ENCODE measurements around the gene CACNA1S. TPM values are rescaled to one million over a fixed set of nuclear protein-coding genes. Genes with fewer than 3 reads are reported as not detected.
A peak's percentile ranks its signal among the peaks of the same experiment; 100 is the strongest.

CACNA1S gene
- total RNA-seq, 1 donor from 2014 or later: not detected

GRCh38 chr1:201122321-201122957, 10.2 kb upstream of the CACNA1S start:
- no peak for ATAC-seq
- DNase-seq: no peak
- intact Hi-C loops (cut with micrococcal nuclease): no loop called here

GRCh38 chr1:201119206-201120197, 7.3 kb upstream of the CACNA1S start:
- peak; percentile 68 for ATAC-seq
- no peak for DNase-seq
- intact Hi-C loops (cut with micrococcal nuclease): no loop called here

- ATAC-seq (no peak), DNase-seq (no peak)
- intact Hi-C loops (cut with micrococcal nuclease): no loop called here
Measured at GRCh38 chr1:201116091-201116490, 3.9 kb upstream of the CACNA1S start.

GRCh38 chr1:201115390-201115937, 3.2 kb upstream of the CACNA1S start:
- no peak for ATAC-seq
- DNase-seq: no peak
- intact Hi-C loops (cut with micrococcal nuclease): no loop called here

- intact Hi-C loops (cut with micrococcal nuclease): no loop called here
- DNase-seq (peak; percentile 88), ATAC-seq (peak; percentile 98)
Measured at GRCh38 chr1:201114245-201115131, 2.3 kb upstream of the CACNA1S start.

GRCh38 chr1:201113451-201114244, 1.4 kb upstream of the CACNA1S start:
- intact Hi-C loops (cut with micrococcal nuclease): no loop called here
- ATAC-seq (no peak), DNase-seq (no peak)

DNA sequence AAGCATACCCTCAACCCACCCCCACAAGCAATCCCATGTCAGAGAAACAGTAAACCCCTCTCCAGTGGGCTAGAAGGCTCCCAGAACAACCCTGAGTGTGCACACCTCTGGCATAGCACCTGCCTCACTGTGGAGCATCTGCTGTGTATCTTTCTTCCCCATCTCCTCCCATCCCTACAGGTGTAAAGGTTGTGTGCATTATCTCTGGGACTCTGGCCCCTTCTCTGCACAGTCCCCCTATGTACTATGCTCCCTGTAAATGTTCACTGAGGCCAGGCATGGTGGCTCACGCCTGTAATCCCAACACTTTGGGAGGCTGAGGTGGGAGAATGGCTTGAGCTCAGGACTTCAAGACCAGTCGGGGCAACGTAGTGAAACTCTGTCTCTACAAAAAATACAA, 700 bp upstream of the CACNA1S start:
- DNase-seq: no peak
- intact Hi-C loops (cut with micrococcal nuclease): no loop called here
- no peak for ATAC-seq

- ATAC-seq (no peak), DNase-seq (no peak)
- intact Hi-C loops (cut with micrococcal nuclease): no loop called here
Measured at GRCh38 chr1:201111672-201112071, 554 bp downstream of the CACNA1S start.

DNA sequence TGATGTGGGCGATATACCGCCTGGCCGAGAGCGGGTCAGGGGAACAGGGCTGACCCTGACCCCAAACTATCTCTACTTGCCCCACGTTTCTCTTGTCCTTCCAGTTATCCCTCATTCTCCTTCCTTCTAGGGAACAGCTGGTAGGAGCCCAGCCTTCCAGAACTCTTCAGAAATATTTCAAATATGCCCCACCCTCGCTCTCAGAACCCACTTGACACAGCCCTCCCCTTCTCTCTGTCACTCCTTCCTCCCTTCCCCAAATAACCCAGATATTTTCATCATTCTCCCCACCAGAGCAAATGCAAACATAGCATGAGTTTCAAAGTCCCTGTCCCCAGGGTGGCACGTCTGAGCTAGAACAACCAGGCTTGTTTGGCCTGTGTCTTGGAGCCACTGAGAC, 1.1 kb downstream of the CACNA1S start:
- no peak for DNase-seq
- intact Hi-C loops (cut with micrococcal nuclease): no loop called here
- no peak for ATAC-seq

DNA sequence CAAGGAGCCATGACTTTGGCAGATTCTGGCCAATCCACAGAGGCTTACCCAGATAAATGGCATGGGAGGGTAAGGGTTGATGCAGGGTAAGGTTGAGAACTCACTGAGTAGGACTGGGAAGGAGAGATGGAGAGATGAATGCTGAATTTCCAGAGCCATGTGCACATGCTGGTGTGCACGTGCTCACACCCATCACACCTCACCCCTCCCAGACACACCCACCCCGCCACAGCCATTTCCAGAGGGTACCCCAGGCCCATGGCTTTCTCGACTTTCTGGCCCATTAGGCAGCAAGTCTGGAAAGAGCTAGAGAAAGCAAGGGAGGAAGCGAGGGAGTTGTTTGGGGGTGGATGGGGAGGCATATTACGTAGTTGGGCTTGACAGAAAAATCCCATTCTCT, 1.6 kb downstream of the CACNA1S start:
- intact Hi-C loops (cut with micrococcal nuclease): no loop called here
- no peak for DNase-seq
- ATAC-seq: no peak

GRCh38 chr1:201110138-201110537, 2.1 kb downstream of the CACNA1S start:
- no peak for DNase-seq
- no peak for ATAC-seq
- intact Hi-C loops (cut with micrococcal nuclease): no loop called here

DNA sequence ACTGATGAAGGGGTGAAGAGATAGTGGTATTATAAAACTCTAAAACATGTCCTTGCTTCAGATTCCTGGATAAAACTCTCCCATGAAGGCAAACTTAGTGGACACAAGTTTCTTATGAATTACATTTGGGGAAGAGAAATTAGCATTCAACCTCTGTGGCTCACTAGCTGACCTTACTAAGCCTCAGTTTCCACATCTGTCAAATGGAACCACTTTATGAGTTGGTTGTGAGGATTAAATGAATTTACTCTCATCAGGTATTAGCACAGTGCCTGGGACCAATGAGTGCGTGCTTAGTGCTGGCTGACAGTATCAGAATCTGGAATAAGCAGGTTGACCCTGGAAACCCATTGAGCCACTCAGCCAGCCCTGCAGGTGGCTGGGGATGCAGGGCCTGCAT, 2.6 kb downstream of the CACNA1S start:
- intact Hi-C loops (cut with micrococcal nuclease): no loop called here
- ATAC-seq (no peak), DNase-seq (no peak)

GRCh38 chr1:201108614-201109013, 3.6 kb downstream of the CACNA1S start:
- ATAC-seq (no peak), DNase-seq (no peak)
- intact Hi-C loops (cut with micrococcal nuclease): no loop called here

DNA sequence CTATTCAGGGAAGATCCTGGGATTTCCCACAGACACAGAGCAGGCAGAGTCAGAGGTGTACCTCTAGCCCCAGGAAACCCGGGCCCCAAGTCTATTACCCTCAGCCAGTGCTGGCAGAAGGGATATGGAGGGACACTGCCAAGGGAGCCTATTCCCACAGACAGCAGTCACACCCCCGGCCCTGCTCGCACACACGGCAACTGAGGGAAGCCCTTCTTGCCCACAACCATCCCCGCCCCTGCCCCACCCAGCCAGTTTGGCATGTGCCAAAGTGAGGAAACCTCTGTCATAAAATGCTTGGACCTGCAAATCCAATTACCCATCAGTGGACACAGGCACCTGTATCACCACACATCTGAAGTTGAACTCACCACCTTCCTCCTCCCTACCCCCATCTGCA, 6.5 kb downstream of the CACNA1S start:
- intact Hi-C loops (cut with micrococcal nuclease): no loop called here
- DNase-seq: no peak
- ATAC-seq: no peak

DNA sequence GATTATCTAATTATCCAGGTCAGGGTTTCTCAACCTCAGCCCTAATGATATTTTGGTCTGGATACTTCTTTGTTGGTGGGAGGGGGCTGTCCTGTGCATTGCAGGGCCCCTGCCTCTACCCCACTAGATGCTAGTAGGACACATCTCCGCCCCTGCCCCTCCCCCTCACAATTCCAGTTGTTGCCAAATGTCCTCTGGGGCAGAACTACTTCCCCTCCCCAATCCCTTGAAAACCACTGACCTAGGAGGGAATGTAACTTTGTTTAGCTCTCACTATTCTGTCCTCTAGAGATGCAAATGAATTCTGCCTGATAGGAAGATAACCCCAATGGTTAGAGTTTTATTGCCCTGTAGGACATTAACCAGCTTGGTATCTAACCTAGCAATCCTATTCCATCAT, 8.1 kb downstream of the CACNA1S start:
- no peak for DNase-seq
- ATAC-seq: no peak
- intact Hi-C loops (cut with micrococcal nuclease): no loop called here

DNA sequence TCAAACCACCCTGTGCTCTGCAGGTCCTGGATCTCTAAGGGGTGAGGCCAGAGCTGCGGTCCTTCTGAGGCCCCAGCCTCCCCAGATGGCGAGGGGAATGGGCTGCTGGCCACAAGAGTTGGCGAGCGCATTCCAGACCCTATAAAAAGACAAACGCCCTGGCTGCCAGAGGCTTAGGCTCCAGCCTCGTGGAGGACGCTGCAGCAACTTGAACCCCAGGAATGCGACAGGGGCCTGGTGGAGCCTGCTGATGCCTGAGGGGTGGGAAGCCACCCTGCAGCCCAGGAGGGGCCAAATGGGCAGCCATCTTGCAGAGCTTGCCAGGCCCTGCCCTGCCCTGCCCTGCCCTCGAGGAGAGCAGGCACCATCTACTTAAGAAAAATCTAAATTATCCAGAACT, 8.6 kb downstream of the CACNA1S start:
- intact Hi-C loops (cut with micrococcal nuclease): no loop called here
- DNase-seq (no peak), ATAC-seq (no peak)

DNA sequence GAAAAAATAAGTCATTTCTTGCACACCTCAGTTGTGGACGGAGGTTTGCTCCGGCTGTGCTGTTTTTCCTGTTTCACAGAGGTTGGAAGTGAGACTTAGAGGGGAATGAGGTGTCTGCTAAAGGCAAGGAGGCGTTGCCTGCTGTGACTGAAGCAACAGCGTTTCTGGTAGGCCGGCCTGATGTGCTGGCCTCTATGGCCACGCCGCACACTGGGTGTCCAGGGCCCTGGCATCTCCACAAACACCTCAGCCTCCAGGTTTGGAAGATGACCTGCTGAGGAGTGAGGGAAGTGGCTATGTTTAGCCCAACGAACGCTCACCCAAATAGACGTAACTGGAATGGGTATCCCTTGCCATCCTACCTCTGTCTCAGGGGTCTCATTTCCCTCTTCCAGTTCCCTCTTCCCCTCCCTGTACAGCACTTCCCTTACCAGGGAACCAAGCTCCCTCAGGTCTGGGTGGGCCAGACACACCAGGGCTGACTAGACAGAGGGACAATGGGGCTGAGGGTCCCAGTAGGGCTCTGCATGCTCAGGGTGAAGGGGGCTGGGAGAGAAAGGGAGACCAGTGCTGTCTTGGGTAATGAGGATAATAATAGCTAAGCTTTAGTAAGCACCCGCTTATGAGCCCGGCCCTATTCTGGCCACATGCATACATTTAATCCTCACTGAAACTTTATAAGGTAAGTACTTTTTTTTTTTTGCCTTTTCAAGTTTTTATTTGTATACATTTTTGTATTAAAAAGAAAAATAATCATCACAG, 11.9 kb downstream of the CACNA1S start:
- ATAC-seq: no peak
- intact Hi-C loops (cut with micrococcal nuclease): no loop called here

More for the DNA sequence above, 11.9 kb downstream of the CACNA1S start:
- no peak for DNase-seq

Measured in left ventricle myocardium superior (tissue), 1 donor.